ENCODE results near the gene ARFGAP3. TPM values are rescaled to one million over a fixed set of nuclear protein-coding genes. Genes with fewer than 3 reads are reported as not detected.

ARFGAP3 gene
- total RNA-seq, 1 donor from 2014 or later: 29.3 TPM

- Mint-ChIP-seq H3K4me3 (no peak overlapping the region), H3K9me3 (no peaks in the 10 kb centered on the region), H3K36me3 (peaks cover 11% of the 10 kb centered on the region), H3K27ac (no peak overlapping the region), H3K4me1 (ENCODE audit: unreplicated experiment) (no peaks in the 10 kb centered on the region), H3K27me3 (no peaks in the 10 kb centered on the region)
- no peak for DNase-seq (ENCODE audit: extremely low spot score, unreplicated experiment)
- TF ChIP-seq, protein P1, sequence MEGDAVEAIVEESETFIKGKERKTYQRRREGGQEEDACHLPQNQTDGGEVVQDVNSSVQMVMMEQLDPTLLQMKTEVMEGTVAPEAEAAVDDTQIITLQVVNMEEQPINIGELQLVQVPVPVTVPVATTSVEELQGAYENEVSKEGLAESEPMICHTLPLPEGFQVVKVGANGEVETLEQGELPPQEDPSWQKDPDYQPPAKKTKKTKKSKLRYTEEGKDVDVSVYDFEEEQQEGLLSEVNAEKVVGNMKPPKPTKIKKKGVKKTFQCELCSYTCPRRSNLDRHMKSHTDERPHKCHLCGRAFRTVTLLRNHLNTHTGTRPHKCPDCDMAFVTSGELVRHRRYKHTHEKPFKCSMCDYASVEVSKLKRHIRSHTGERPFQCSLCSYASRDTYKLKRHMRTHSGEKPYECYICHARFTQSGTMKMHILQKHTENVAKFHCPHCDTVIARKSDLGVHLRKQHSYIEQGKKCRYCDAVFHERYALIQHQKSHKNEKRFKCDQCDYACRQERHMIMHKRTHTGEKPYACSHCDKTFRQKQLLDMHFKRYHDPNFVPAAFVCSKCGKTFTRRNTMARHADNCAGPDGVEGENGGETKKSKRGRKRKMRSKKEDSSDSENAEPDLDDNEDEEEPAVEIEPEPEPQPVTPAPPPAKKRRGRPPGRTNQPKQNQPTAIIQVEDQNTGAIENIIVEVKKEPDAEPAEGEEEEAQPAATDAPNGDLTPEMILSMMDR (conservative IDR thresholded peaks at IDR 0.05): no peak
Measured at GRCh38 chr22:42892571-42893316, 35.7 kb upstream of the ARFGAP3 start.

- TF ChIP-seq, protein P1 (conservative IDR thresholded peaks at IDR 0.05): no peak
- H3K4me3 Mint-ChIP-seq: no peak overlapping the region
- H3K4me1 Mint-ChIP-seq (ENCODE audit: unreplicated experiment): no peaks in the 10 kb centered on the region
- no peaks in the 10 kb centered on the region for H3K9me3 Mint-ChIP-seq
- no peak overlapping the region for H3K27ac Mint-ChIP-seq
- H3K36me3 Mint-ChIP-seq: peaks cover 11% of the 10 kb centered on the region
- H3K27me3 Mint-ChIP-seq: no peaks in the 10 kb centered on the region
- DNase-seq (ENCODE audit: extremely low spot score, unreplicated experiment): no peak
Measured at GRCh38 chr22:42892156-42892555, 35.1 kb upstream of the ARFGAP3 start.

DNA sequence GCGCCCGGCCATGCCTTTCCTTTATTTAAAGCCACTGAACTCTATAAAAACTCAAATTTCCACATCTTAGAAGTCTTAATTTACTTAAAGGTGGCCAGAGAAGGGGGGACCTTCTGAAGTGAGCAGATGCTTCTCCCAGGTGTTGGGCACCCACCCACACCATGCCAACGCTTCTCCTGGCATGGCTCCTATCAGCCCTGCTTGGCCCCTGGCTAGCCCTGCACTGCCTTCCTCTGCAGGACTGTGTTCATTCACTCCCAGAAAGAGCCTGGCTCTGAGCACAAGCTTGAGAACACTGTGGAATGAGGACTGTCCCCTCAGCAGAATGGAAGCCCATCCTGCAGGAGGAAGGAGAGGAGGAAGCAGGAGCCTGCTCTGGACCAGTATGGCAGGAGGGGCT lies 34.6 kb upstream of the ARFGAP3 start:
- no peaks in the 10 kb centered on the region for H3K9me3 Mint-ChIP-seq
- DNase-seq (ENCODE audit: extremely low spot score, unreplicated experiment): no peak
- H3K27me3 Mint-ChIP-seq: no peaks in the 10 kb centered on the region
- TF ChIP-seq, protein P1 (conservative IDR thresholded peaks at IDR 0.05): no peak
- no peaks in the 10 kb centered on the region for H3K4me1 Mint-ChIP-seq (ENCODE audit: unreplicated experiment)
- H3K4me3 Mint-ChIP-seq: no peak overlapping the region
- H3K36me3 Mint-ChIP-seq: peaks cover 11% of the 10 kb centered on the region
- H3K27ac Mint-ChIP-seq: no peak overlapping the region

DNA sequence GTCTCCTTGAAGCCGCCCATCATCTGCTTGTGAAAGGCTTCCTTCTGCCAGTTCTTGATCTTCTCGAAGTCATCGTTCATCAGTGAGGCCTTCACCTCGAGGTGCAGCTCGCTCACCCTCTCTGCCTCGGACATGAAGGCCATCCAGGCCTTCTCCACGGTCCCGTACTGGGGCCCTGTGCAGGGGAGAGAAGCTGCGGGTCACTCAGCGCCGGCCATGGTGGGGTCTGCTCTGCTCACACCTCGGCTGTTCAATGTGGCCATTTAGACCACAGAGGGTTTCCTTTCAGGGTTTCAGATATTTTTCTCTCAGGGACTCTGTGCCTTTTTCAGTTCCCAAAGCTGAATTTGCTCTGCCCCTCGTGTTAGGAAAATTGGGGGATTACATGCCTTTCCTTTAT lies 33.9 kb upstream of the ARFGAP3 start:
- DNase-seq (ENCODE audit: extremely low spot score, unreplicated experiment): no peak
- Mint-ChIP-seq H3K4me1 (ENCODE audit: unreplicated experiment) (no peaks in the 10 kb centered on the region), H3K9me3 (no peaks in the 10 kb centered on the region), H3K36me3 (peaks cover 11% of the 10 kb centered on the region), H3K4me3 (no peak overlapping the region), H3K27ac (no peak overlapping the region), H3K27me3 (no peaks in the 10 kb centered on the region)
- TF ChIP-seq, protein P1 (conservative IDR thresholded peaks at IDR 0.05): no peak

GRCh38 chr22:42889304-42889703 lies 32.2 kb upstream of the ARFGAP3 start:
- Mint-ChIP-seq H3K27me3 (no peaks in the 10 kb centered on the region), H3K36me3 (peaks cover 11% of the 10 kb centered on the region), H3K4me1 (ENCODE audit: unreplicated experiment) (no peaks in the 10 kb centered on the region), H3K4me3 (no peak overlapping the region), H3K27ac (peak overlapping the region; percentile 13), H3K9me3 (no peaks in the 10 kb centered on the region)
- TF ChIP-seq, protein P1 (conservative IDR thresholded peaks at IDR 0.05): no peak
- DNase-seq (ENCODE audit: extremely low spot score, unreplicated experiment): no peak

All from type B pancreatic cell (in vitro differentiated cells).